ENCODE data around the gene PTPRA. TPM values are rescaled to one million over a fixed set of nuclear protein-coding genes. Genes with fewer than 3 reads are reported as not detected.

Gene PTPRA
- total RNA-seq, 1 experiment from 2014 or later: 47.2 TPM

DNA sequence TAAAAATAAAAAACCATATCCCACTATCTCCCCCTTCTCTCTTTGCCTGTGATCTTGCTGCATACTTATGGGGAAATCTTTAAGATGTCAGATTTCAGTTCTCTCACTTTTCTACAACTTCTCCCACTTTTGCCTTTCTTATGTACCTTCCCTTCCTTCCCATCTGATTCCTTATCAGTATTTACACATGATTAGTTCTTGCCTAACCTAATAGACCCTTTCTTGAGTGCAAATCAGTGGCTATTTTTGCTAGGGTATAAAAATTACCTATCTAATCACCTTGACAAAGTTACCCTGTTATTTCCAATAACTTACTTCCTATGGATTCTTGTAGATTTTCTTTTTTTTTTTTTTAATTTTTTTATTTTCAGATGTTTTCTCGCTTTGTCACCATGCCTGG lies 75.7 kb downstream of the PTPRA start (continued):
- TF ChIP-seq MXD4 (CRISPR knock-in tag; IDR thresholded peaks at IDR 0.05; ENCODE audit: borderline replicate concordance) (no peak), JAZF1 (CRISPR knock-in tag; IDR thresholded peaks at IDR 0.05) (no peak)

DNA sequence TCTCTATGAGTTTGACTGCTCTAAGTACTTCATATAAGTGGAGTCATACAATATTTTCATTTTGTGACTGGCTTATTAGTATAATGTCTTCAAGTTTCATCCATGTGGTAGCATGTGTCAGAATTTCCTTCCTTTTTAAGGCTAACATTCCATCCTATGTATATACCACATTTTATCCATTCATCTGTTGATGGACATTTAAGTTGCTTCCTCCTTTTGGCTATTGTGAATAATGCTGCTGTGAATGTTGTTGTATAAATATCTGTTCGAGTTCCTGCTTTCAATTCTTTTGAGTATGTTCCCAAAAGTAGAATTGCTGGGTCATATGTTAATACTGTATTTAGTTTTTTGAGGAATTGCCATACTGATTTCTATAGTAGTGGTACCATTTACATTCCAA lies 79.5 kb downstream of the PTPRA start:
- no peak overlapping the region for H3K27ac Mint-ChIP-seq
- H3K36me3 Mint-ChIP-seq: peaks cover 5% of the 10 kb centered on the region; the same call in 1 of the 2 replicates
- POLR2A ChIA-PET: no interaction called here
- no peaks in the 10 kb centered on the region for H3K27me3 Mint-ChIP-seq (ENCODE audit: low read depth)
- no peak for ATAC-seq
- peaks cover 4% of the 10 kb centered on the region; the same call in 1 of the 2 replicates for H3K4me1 Mint-ChIP-seq
- CTCF ChIA-PET: interaction anchor here (0.6 kb wide), 1 partner anchor 383 kb away, joined by 3 read pairs; no protein-coding TSS in a partner anchor
- no peak for DNase-seq (ENCODE audit: low spot score)
- H3K4me3 Mint-ChIP-seq: no peak overlapping the region
- no peaks in the 10 kb centered on the region for H3K9me3 Mint-ChIP-seq
- TF ChIP-seq, protein P1, sequence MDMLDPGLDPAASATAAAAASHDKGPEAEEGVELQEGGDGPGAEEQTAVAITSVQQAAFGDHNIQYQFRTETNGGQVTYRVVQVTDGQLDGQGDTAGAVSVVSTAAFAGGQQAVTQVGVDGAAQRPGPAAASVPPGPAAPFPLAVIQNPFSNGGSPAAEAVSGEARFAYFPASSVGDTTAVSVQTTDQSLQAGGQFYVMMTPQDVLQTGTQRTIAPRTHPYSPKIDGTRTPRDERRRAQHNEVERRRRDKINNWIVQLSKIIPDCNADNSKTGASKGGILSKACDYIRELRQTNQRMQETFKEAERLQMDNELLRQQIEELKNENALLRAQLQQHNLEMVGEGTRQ (CRISPR knock-in tag; IDR thresholded peaks at IDR 0.05): no peak
- TF ChIP-seq, protein P2, sequence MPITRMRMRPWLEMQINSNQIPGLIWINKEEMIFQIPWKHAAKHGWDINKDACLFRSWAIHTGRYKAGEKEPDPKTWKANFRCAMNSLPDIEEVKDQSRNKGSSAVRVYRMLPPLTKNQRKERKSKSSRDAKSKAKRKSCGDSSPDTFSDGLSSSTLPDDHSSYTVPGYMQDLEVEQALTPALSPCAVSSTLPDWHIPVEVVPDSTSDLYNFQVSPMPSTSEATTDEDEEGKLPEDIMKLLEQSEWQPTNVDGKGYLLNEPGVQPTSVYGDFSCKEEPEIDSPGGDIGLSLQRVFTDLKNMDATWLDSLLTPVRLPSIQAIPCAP (CRISPR knock-in tag; IDR thresholded peaks at IDR 0.05): no peak
- TF ChIP-seq, protein P3, sequence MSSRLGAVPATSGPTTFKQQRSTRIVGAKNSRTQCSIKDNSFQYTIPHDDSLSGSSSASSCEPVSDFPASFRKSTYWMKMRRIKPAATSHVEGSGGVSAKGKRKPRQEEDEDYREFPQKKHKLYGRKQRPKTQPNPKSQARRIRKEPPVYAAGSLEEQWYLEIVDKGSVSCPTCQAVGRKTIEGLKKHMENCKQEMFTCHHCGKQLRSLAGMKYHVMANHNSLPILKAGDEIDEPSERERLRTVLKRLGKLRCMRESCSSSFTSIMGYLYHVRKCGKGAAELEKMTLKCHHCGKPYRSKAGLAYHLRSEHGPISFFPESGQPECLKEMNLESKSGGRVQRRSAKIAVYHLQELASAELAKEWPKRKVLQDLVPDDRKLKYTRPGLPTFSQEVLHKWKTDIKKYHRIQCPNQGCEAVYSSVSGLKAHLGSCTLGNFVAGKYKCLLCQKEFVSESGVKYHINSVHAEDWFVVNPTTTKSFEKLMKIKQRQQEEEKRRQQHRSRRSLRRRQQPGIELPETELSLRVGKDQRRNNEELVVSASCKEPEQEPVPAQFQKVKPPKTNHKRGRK (CRISPR knock-in tag; IDR thresholded peaks at IDR 0.05; ENCODE audit: borderline replicate concordance): no peak
- TF ChIP-seq, protein P4, sequence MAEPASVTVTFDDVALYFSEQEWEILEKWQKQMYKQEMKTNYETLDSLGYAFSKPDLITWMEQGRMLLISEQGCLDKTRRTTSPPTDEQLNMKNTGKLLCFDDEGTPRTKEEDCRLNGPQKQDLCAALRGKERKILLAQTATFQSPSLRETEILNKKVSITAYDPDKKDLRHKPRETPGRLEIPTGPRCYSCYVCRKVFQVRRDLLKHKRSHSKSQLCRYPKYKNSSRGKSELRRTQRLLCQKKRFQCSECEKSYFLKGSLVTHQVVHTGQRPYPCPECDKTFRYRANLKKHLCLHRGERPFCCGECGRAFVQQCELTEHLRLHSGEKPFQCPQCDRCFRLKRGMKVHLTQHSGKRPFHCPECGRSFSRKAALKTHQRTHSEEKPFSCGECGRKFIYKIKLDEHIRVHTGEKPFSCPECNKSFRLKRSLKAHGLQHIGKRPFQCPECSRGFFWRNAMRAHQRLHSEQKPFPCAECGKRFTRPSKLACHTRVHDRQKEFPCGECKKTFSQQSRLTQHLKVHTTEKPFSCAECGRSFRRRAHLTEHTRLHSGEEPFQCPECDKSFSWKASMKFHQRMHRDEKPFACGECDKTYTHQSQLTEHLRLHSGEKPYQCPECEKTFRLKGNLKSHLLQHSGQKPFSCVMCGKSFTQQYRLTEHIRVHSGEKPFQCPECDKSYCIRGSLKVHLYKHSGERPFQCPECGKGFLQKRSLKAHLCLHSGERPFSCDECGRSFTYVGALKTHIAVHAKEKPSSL (CRISPR knock-in tag; conservative IDR thresholded peaks at IDR 0.05): no peak
- TF ChIP-seq, protein P5, sequence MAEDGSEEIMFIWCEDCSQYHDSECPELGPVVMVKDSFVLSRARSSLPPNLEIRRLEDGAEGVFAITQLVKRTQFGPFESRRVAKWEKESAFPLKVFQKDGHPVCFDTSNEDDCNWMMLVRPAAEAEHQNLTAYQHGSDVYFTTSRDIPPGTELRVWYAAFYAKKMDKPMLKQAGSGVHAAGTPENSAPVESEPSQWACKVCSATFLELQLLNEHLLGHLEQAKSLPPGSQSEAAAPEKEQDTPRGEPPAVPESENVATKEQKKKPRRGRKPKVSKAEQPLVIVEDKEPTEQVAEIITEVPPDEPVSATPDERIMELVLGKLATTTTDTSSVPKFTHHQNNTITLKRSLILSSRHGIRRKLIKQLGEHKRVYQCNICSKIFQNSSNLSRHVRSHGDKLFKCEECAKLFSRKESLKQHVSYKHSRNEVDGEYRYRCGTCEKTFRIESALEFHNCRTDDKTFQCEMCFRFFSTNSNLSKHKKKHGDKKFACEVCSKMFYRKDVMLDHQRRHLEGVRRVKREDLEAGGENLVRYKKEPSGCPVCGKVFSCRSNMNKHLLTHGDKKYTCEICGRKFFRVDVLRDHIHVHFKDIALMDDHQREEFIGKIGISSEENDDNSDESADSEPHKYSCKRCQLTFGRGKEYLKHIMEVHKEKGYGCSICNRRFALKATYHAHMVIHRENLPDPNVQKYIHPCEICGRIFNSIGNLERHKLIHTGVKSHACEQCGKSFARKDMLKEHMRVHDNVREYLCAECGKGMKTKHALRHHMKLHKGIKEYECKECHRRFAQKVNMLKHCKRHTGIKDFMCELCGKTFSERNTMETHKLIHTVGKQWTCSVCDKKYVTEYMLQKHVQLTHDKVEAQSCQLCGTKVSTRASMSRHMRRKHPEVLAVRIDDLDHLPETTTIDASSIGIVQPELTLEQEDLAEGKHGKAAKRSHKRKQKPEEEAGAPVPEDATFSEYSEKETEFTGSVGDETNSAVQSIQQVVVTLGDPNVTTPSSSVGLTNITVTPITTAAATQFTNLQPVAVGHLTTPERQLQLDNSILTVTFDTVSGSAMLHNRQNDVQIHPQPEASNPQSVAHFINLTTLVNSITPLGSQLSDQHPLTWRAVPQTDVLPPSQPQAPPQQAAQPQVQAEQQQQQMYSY (CRISPR knock-in tag; IDR thresholded peaks at IDR 0.05): no peak
- TF ChIP-seq NFE2L1 (CRISPR knock-in tag; IDR thresholded peaks at IDR 0.05): no peak

DNA sequence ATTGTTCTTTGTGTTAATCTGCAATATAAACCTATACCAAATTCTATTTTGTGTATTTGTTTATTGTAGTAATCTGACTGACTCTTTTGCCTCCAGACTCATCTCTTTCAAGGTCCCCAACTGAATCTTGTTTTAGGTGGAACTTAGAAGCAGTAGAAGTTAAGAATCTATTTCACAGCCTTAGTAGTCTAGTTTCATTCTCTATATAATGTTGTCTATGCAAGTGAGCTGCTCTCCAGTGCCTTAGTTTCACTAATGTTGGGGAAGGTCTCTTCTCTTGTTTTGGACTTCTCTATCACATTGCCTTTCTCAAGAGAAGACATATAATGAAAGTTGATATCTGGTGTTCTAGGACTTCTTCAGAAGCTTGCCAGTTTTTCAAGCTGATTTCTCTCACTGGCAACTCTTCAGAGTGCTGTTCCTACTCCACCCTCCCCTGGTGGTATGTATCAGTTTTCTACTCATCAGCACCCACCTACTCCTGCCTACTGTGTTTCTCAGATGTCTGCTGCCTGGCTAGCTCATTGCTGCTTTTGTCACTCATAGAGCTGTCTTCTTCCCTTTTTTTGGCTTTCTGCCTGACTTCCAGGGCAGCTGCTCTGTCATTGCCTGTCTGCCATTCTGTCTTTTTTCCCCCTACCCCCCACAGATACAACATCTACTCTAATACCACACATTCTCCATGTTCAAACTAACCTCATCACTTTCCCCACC lies 82.1 kb downstream of the PTPRA start:
- H3K4me1 Mint-ChIP-seq: peaks cover 4% of the 10 kb centered on the region; the same call in 1 of the 2 replicates
- CTCF ChIA-PET: interaction anchor here (0.6 to 1.0 kb wide), 4 partner anchors 45 to 295 kb away, joined by 3 to 4 read pairs (median 3); no protein-coding TSS in a partner anchor
- H3K27ac Mint-ChIP-seq: no peak overlapping the region
- no peaks in the 10 kb centered on the region for H3K27me3 Mint-ChIP-seq (ENCODE audit: low read depth)
- no peak overlapping the region for H3K4me3 Mint-ChIP-seq
- POLR2A ChIA-PET: no interaction called here
- peaks cover 12% of the 10 kb centered on the region for H3K36me3 Mint-ChIP-seq
- DNase-seq (ENCODE audit: low spot score) (no peak), ATAC-seq (no peak)
- peaks cover 9% of the 10 kb centered on the region for H3K9me3 Mint-ChIP-seq
- TF ChIP-seq, protein P6, sequence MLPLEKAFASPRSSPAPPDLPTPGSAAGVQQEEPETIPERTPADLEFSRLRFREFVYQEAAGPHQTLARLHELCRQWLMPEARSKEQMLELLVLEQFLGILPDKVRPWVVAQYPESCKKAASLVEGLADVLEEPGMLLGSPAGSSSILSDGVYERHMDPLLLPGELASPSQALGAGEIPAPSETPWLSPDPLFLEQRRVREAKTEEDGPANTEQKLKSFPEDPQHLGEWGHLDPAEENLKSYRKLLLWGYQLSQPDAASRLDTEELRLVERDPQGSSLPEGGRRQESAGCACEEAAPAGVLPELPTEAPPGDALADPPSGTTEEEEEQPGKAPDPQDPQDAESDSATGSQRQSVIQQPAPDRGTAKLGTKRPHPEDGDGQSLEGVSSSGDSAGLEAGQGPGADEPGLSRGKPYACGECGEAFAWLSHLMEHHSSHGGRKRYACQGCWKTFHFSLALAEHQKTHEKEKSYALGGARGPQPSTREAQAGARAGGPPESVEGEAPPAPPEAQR (CRISPR knock-in tag; IDR thresholded peaks at IDR 0.05): no peak
- TF ChIP-seq ZNF138 (CRISPR knock-in tag; conservative IDR thresholded peaks at IDR 0.05) (no peak), GTF2I (CRISPR knock-in tag; conservative IDR thresholded peaks at IDR 0.05) (no peak), FOXP1 (CRISPR knock-in tag; IDR thresholded peaks at IDR 0.05; ENCODE audit: borderline replicate concordance) (no peak), TP53 (CRISPR knock-in tag; IDR thresholded peaks at IDR 0.05) (no peak), SOX15 (CRISPR knock-in tag; IDR thresholded peaks at IDR 0.05) (no peak), JAZF1 (CRISPR knock-in tag; IDR thresholded peaks at IDR 0.05) (no peak), ZNF396 (CRISPR knock-in tag; IDR thresholded peaks at IDR 0.05; ENCODE audit: borderline replicate concordance) (no peak)
- TF ChIP-seq, protein P7, sequence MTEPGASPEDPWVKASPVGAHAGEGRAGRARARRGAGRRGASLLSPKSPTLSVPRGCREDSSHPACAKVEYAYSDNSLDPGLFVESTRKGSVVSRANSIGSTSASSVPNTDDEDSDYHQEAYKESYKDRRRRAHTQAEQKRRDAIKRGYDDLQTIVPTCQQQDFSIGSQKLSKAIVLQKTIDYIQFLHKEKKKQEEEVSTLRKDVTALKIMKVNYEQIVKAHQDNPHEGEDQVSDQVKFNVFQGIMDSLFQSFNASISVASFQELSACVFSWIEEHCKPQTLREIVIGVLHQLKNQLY (CRISPR knock-in tag; IDR thresholded peaks at IDR 0.05): no peak

All from WTC11 (cell line).